H1 (cell line): ENCODE measurements around the gene FZD8. TPM values are rescaled to one million over a fixed set of nuclear protein-coding genes. Genes with fewer than 3 reads are reported as not detected.

Source experiments
- BRCA1 ChIP-seq: IDR thresholded peaks from 2 replicates; pipeline ENCODE4 v1.6.1; 2012; ENCODE audit warnings: low read depth, low read length, improper control_type of control experiment
- CBX8 ChIP-seq: fragments of 300-800, 300-1000 bp; sonication (generic); IDR thresholded peaks from 2 replicates; pipeline ENCODE4 v1.7.1; 2016; ENCODE audit warnings: low read depth, low read length, borderline replicate concordance
- CHD1 ChIP-seq: IDR thresholded peaks from 2 replicates; pipeline ENCODE4 v1.6.1; 2012; ENCODE audit warnings: low read depth, low read length, improper control_type of control experiment
- CHD7 ChIP-seq: fragments of 300-600 bp; sonication (generic); IDR thresholded peaks from 2 replicates; pipeline ENCODE4 v1.7.1; 2012; ENCODE audit warnings: low read length, moderate library complexity, mild to moderate bottlenecking, inconsistent platforms; ENCODE audit not compliant: insufficient replicate concordance
- CREB1 ChIP-seq: IDR thresholded peaks from 2 replicates; pipeline ENCODE4 v1.6.1; 2012; ENCODE audit warnings: inconsistent platforms
- EGR1 ChIP-seq: IDR thresholded peaks from 2 replicates; pipeline ENCODE4 v1.6.1; 2011; ENCODE audit warnings: low read depth, low read length, borderline replicate concordance
- FOSL1 ChIP-seq: IDR thresholded peaks from 2 replicates; pipeline ENCODE4 v1.6.1; 2011; ENCODE audit warnings: mild to moderate bottlenecking, low read depth, low read length, moderate library complexity; ENCODE audit not compliant: insufficient read depth
- KDM5A ChIP-seq: fragments of 200-600 bp; IDR thresholded peaks from 2 replicates; pipeline ENCODE4 v1.7.1; 2012; ENCODE audit warnings: mild to moderate bottlenecking, low read length, inconsistent platforms, mixed read lengths
- MAX ChIP-seq: IDR thresholded peaks from 2 replicates; pipeline ENCODE4 v1.6.1; 2012; ENCODE audit warnings: inconsistent platforms
- RBBP5 ChIP-seq: IDR thresholded peaks from 2 replicates; pipeline ENCODE4 v1.7.1; 2012; ENCODE audit warnings: low read depth, mild to moderate bottlenecking, inconsistent platforms, low read length, moderate library complexity, borderline replicate concordance
- SIN3A ChIP-seq, 2 experiments: IDR thresholded peaks in 1 of 2; conservative IDR thresholded peaks in 1 of 2; 2 replicates each; pipeline ENCODE4 v1.6.1; 2011 to 2012; ENCODE audit warnings: low read length in 2 of 2, improper control_type of control experiment in 1 of 2, low read depth in 1 of 2, mild to moderate bottlenecking in 1 of 2
- TCF12 ChIP-seq: IDR thresholded peaks from 2 replicates; pipeline ENCODE4 v1.6.1; 2011; ENCODE audit warnings: low read depth, mild to moderate bottlenecking, low read length
- TEAD4 ChIP-seq: IDR thresholded peaks from 2 replicates; pipeline ENCODE4 v1.6.1; 2012; ENCODE audit warnings: low read depth, low read length, inconsistent platforms, mixed read lengths
- polyA plus RNA-seq, 7 experiments: library from polyadenylated mRNA; depleted of rRNA in 3 of 7; stranded (reverse) in 5 of 7; unstranded in 2 of 7; fragments of >200 nt in 5 of 7; fragments of 200-250 nt in 2 of 7; gene quantifications; 1 replicate in 5 of 7; 2 replicates in 1 of 7; 4 replicates in 1 of 7; pipeline versions ENCODE4 v1.2.1 to v1.2.3, GENCODE V29; 2011 to 2013; ENCODE audit warnings: missing spikeins in 2 of 7, mixed read lengths in 2 of 7
- total RNA-seq: library from RNA; stranded (reverse); fragmentation: NEBNext Ultra II Directional; extraction: Animal tissue kit (Norgen Biotek cat#: 25700); gene quantifications from 2 replicates; pipeline ENCODE4 v1.2.1, GENCODE V29; 2021

Gene FZD8
- total and polyA plus RNA-seq, 2 of the 8 experiments (the other 6 are each of a cell fraction or from before 2014, with no cell fraction given): 4.8 to 7.1 TPM

- no peak for TF ChIP-seq CHD7
- no peak for TF ChIP-seq RBBP5
- no peak for TF ChIP-seq CHD1
- no peak for TF ChIP-seq SIN3A (conservative IDR thresholded peaks at IDR 0.05 in 1 of 2, IDR thresholded peaks at IDR 0.05 in 1 of 2; ENCODE audit: low read depth in 1 of 2, low read length in 2 of 2)
- TF ChIP-seq MAX: no peak
- TF ChIP-seq KDM5A: no peak
- no peak for TF ChIP-seq EGR1
- no peak for TF ChIP-seq CREB1
- no peak for TF ChIP-seq BRCA1
- no peak for TF ChIP-seq TCF12
- TF ChIP-seq TEAD4: no peak
- no peak for TF ChIP-seq FOSL1
- no peak for TF ChIP-seq CBX8
Measured at GRCh38 chr10:35631404-35631803, 10.7 kb downstream of the FZD8 start (continued).
